NCI-H526 treated with DMSO at 0.1 percent for 48 hours (cell line): ENCODE results near the gene CNGB1.
A peak's percentile ranks its signal among the peaks of the same experiment; 100 is the strongest.
"Not testable (repeated sequence)": the region's sequence is repeated elsewhere in the genome, so short reads cannot be mapped to it uniquely, and the experiment has no call there.

Experiments used
- DNase-seq: peaks from one replicate; lab custom pipeline; 2025; lab: John Stamatoyannopoulos, UW

The CNGB1 gene

DNA sequence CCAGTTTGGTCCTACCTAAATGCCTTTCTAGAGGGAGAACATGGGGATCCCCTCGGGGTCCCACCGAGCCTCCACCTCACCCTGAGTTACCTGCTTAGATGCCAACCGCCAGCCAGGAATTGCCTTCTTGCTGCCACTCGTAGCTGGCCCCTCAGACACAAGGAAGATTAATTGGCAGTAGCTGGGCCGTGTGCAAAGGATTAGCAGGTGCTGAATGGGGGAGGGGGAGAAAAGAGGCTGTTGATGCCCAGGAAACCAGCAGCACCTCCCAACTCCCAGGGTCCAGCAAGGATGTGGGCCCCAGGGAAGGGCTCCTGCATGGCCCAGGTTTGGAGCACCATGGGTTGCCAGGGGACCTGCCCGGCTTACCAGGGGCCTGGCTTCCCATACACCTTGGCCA is at the start of gene CNGB1:
Gene CNGB1 (minus strand): TSS at position 159 of the 400 bp plus-strand sequence. CDS start 3,842 bp downstream, outside the sequence.
- DNase-seq, result no peak

DNA sequence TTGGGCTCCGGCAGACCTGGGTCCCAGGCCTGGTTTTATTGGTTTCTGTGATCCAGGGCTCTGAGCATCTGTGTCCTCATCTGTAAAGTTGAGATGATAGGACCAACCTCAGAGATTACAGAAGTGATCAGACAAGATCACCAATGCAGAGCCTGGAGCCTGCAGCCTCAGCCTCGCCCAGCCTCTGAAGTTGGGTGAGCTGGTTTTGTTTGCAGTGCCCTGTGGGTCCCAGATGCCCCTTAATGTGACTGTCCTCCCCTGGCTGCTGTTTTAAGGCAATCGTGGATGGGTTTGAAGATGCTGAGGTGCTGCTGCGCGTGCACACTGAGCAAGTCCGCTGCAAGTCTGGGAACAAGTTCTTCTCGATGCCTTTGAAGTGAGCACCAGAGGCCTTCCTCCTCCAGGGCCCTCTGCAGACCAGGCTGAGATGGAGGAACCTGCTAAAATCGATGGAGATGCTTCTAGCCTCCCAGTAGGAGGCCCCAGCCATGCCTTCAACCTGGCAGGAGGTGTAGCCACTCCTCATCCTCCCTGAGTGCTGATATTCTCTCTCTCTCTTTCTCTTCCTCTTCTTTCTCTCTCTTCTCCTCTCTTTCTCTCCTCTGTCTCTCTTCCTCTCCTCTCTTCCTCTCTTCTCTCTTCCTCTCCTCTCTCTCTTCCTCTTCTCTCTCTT is 49.1 kb upstream of the CNGB1 start:
- no peak for DNase-seq

DNA sequence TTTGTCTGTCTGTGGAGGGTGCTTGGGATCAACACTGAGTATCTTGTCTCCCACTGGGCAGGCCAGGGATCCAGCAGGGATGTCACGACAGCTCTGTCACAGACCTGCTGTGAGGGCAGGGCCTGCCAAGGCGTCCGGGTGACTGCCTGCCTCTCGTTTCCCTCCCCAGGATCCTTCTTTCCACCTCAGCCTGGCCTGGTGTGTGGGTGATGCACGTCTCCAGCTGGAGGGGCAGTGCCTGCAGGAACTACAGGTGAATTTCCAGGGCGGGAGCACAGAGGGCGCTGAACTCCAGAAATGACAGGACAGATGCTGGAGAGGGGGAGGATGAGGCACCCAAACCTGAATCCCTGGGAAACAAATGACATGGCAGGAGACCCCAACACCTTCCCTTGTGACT is 47.9 kb upstream of the CNGB1 start:
- DNase-seq, result no peak

DNA sequence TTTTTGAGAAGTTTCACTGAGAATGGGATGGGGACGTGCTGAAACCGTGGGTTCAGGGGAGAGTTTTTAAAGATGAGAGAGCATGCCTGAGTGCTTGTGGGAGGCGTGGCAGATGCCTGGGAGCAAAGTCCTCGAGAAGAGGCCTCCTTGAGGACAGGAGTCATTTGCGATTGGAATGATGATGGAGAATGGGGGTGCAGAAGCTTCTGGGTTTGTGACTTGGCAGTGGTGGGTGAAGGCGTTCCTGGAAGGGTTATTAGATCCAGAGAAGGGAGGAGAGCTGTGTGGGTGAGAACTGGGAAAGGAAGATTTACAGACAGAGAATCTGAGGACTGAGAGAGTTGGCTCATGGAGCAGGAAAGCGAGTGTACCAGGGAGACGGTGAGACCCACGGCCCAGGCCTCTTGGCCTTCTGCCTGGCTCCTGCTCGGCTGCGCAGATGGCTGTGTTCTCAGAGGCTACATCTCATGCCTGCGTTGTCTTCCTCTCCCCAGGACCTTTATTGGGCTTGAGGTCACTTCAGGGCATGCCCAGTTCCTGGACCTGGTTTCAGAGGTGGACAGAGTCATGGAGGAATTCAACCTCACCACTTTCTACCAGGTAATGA is 46.0 kb upstream of the CNGB1 start:
- DNase-seq, result no peak

DNA sequence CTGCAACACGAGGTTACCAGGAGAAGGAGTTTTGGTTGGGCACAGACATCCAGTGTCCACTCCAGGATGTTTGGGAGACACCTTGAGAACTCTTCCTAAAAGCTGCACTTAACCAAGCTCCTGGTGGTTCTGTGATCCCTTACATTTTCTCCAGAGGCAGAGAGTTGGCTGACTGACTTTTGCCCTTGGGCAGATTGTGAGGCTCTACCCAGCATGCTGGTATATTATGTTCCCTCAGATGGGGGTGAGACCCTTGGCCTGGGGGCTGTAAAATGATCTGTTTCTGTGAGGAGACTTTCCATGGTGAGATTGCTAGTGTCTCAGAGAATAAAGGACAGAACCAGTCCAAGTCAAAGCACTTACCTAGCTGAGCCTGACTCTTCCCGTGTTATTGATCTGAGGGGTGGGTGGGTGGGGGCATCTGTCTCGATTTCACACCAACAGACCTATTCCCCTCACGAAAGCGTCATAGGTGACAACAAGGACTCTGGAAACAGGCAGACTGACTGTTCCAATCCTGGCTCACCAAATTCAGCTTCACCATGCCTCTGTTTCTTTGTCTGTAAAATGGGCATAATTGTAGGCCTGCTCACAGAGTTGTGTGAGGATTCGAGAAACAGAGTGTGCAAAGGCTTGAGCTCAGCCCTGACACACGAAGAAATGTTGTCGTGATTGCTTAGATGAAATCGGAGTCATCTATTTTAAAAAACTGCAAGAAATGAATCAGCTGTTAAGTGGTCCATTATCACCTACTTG is 42.5 kb upstream of the CNGB1 start:
- DNase-seq, result no peak

DNA sequence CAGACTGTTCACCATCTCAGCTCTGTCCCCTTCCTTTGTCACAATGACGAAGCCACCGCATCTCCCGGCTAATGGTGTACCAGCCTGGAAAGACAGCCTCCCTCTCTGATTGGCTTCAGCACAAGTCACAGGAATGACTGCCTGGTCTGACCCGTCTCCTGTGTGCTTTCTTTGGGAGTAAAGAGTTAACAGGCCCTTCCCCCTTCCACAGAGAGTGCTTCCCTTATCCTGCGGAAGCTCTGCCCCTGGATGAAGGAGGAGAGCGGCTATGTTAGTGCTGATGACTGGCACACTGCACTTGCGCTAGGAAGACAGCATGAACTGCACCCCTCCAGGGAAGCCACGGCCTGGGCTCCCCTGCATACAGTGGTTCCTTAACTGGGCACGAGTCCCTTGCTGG is 41.6 kb upstream of the CNGB1 start:
- DNase-seq, result no peak

DNA sequence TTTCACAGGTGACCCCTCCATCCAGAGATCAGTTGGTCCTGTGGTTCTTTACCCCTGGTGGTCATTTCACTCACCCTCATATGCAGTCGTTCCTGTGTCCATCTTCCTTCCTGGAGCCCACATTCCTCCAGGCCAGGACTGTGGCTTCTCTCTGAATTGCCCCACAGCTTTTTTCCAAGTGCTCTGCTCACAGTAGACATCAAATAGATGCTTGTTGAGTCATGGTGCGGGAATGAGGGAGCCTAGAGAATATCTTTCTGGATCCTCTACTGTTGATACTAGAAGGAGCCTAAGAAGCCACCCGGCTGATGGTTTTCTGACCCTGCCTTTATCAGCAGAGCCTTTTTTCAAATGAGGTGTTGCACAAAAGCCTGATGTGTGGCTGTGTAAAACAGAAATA is 40.7 kb upstream of the CNGB1 start:
- DNase-seq, result no peak

DNA sequence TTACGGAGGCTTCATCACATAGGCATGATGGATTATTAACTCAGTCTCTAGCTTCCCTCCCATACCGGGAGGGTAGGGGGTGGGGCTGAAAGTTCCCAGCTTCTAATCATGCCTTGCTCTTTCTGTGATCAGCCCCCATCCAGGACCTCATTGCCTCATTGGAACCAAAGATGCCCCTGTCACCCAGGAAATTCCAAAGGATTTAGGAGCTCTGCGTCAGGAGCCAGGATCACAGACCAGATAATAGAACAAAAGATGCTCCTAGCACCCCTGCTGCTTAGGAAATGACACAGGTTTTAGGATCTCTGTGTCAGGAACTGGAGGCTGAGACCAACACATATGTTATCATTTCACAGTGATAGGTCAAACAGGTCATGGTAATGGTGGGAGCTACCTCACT is 40.0 kb upstream of the CNGB1 start:
- DNase-seq, result no peak

DNA sequence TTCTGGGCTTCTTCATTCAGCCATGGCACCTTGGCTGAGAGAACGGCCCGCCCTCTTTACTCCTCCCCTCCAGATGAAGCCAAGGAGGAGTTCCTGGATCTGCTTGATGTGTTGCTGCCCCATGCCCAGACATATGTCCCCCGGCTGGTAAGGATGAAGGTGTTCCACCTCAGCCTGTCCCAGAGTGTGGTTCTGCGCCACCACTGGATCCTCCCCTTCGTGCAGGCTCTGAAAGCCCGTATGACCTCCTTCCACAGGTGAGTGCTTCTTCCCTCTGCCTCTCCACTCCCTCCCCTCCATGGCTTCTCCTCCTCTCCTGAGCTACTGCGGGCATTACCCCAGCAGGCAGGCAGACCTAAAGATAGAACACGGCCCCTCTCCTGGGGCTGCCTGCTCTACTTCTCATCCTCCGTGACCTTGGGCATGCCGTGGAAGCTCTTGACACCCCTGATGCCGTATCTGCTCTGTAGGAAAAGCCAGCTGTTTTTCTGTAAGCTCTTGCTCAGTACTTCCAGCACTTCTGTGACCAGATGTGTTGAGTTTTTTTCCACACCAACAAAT is 39.0 kb upstream of the CNGB1 start:
- no peak for DNase-seq

DNA sequence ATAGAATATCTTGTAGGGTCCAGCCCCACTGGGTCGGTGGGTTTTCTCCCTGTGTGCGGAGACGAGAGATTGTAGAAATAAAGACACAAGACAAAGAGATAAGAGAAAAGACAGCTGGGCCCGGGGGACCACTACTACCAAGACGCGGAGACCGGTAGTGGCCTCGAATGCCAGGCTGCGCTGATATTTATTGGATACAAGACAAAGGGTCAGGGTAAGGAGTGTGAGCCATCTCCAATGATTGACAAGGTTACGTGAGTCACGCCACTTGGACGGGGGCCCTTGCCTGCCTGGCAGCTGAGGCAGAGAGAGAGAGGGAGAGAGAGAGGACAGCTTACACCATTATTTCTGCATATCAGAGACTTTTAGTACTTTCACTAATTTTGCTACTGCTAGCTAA is 33.8 kb upstream of the CNGB1 start:
- DNase-seq, result not testable (repeated sequence)

DNA sequence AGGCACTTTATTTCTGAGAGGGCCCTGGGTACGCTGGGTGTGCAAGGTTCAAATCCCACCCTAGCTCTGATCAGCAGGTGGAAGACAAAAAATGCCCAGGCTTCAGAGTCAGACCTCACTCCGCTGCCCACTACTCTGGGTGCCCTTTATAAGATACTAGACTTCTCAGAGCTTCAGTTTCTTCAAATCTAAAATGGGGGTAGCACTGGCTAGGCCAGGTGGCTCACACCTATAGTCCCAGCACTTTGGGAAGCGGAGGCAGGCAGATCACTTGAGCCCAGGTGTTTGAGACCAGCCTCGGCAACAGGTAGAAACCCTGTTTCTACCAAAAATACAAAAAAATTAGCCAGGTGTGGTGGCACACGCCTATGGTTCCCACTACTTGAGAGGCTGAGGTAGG is 32.0 kb upstream of the CNGB1 start:
- no peak for DNase-seq

DNA sequence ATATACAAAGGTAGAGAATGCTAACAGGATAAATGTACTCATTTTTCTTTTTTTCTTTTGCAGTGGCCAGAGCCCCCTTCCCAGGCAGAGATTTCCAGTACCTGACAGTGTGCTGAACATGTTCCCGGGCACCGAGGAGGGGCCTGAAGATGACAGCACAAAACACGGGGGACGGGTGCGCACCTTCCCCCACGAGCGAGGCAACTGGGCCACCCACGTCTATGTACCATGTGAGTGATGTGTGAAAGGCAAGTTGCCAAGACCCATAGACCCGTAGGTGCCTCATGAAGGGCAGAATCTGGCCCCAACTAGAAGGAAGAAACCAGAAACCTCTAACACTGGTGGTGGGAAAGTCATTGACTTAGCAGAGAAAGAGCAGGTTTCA is 31.5 kb upstream of the CNGB1 start:
- no peak for DNase-seq

DNA sequence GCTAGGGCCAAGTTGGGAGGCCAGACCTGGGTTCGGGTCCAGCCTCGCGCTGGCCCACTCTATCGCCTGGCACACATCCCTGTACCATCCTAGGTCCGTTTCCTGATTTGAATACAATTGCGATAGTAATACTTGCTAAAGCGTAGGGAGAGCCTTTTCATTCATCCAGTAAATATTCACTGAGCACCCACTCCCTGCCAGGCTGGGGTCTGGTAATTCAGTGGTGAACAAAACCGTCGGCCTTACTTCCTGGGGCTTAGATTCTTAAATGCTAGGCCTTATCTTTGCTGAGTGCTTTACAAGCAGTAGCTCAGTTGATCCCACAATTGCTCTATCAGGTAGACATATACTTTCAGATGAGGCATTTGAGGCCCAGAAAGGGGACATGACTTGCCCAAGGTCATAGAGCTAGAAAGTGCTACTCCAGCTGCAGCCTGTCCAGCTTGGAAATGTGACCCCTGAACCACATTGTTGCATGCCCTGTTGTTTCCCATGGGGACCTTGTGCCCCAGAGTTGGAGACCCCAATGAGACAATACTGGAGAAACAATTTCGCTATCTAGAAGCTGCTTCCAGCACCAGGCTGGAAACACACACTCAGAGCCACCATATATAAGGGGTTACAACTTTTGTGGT is 31.0 kb upstream of the CNGB1 start:
- DNase-seq, result no peak

DNA sequence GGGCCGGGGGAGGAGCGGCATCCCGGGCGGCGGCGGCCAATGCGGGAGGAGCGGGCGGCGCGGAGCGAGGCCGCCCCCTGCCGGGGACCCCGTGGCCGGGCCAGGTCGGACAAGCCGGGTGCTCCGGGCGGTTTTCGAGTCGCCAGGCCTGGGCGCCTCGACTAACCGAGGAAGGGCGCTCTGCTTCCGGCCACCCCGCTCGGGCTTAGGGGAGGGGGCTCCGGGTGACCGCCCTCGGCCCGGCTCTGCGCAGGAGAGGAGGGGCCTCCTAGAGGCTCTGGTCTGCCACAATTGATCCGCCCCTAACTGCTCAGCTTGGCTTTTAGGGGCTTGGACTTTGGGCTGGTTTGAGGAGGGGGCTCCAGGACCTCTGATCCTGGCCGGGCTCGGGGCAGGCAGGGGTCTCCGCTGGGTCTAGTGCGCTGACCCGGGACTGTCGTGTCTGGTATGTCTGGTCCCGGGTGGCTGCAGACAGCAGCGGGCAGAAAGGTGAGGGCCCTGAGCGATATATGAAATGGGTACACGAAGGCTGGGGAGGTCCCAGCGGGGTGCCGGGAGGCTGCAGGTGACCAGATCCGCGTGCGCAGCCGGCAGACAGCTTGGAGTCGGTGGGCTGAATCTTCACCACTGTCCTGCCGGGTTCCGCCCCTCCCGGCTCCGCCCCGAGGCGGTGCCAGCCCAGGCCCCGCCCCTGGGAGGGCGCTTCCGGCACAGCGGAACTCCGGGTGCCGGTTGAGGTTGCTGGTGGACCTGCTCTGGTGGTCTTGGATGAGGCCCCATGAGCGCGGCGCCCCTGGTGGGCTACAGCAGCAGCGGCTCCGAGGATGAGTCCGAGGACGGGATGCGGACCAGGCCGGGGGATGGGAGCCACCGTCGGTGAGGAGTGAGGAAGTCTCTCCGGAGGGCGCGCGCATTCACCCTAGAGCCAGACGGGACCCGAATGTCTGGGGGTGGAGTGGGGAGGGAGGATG is 30.1 kb upstream of the CNGB1 start, which contains the start of gene USB1:
Gene USB1 (plus strand): TSS at position 702 of the 971 bp plus-strand sequence. CDS start 77 bp downstream, at position 779.
- peak; percentile 34 for DNase-seq

DNA sequence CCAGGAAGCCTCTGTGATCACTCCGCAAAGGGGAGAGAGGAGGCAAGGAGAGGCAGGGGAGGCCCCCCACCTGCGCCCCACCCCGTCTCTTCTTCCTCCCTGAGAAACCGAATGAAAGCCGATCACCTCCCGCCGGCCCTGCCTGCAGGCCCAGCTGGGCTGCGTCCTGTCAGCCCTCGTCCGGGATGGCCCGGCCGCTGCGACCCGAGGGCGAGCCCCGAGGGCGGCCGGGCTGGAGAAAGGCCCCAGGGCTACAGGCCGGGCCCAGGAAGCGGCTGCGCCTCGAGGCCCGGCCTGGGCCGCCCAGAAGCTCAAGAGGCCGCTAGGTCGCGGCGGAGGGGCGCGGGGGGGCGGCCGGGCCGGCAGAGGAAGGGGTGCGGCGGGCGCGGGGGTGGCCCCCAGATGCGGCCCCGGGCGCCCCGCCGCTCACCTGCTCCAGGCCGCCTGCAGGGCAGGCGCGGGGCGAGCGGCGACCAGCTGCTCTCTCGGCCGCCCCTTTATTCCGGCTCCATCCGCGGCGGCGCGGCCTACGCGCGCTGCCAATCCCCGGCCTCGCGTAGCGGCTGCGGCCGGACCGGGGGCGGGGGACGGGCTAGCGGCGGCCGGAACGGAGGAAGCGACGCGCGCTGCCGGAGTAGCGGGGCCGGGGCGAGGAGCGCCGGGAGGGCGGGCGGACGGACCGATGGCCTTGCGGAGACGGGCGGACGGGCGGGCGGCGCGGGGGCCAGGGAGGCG is 29.2 kb upstream of the CNGB1 start, which contains the start of gene ZNF319:
Gene ZNF319 (minus strand): TSS at position 702 of the 735 bp plus-strand sequence. CDS start 2,407 bp downstream, outside the sequence.
- DNase-seq, result no peak

DNA sequence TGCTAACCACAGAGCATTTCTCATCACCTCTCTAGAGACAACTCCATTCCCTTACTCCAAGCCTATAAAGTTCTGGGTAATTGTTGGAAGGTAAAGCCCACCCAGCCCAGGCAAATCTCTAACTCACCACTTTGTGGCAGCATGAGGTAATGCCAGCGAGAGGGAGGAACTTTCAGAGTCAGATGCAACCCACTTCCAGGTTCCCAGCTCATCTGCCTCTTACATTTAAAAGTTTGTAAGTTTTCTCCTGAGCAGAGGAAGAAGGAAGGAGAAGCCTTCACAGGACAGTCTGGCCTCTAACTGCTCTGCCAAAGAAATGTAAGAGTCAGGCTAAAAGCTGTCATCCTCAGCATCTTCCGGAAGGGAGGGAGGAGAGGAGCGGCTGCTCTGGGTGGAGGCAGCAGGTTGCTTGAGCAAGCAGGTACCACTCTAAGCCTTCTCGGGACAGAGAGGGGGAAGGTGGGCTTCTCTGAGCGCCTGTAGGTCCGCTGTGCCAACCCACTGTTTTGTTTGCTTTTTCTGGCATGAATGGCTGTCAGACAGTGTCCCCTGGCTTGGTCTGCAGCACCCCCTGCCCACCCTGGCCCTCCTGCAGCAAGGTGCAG is 28.5 kb upstream of the CNGB1 start:
- DNase-seq, result no peak

DNA sequence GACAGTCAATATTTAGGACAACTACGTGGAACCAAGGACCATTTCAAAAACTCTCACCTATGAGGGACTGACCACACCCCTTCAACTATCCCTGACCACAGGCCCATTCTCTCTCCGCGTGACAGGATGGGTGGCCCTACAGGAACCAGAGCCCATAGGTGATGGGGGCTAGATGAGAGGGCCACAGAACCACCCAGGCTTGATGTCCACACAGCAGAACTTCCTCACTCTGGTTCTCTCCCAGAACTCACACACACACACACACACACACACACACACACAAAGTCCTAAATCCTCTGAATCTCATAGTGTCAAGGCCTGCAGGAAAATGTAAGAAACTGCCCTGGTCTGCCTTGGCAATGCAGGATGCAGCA is 28.1 kb upstream of the CNGB1 start:
- DNase-seq, result no peak

DNA sequence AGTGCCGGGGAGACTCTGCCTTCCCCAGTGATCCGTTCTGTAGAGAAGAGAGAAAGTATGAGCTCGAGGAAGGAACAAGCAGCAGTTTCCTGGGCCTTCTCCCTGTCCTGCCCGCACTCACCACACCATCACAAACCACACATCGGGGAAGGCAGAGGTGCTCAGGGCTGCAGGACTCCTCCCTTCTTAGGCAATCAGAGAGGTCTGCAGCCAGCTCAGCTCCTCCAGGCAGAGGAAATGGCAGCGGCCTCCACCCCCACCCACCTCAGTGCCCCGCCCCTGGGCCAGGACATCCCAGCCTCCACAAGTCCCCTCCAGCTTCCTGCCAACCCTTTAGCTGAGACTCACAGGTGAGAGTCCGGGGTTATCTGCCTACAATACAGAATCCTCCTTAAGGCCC is 27.6 kb upstream of the CNGB1 start:
- DNase-seq, result no peak

DNA sequence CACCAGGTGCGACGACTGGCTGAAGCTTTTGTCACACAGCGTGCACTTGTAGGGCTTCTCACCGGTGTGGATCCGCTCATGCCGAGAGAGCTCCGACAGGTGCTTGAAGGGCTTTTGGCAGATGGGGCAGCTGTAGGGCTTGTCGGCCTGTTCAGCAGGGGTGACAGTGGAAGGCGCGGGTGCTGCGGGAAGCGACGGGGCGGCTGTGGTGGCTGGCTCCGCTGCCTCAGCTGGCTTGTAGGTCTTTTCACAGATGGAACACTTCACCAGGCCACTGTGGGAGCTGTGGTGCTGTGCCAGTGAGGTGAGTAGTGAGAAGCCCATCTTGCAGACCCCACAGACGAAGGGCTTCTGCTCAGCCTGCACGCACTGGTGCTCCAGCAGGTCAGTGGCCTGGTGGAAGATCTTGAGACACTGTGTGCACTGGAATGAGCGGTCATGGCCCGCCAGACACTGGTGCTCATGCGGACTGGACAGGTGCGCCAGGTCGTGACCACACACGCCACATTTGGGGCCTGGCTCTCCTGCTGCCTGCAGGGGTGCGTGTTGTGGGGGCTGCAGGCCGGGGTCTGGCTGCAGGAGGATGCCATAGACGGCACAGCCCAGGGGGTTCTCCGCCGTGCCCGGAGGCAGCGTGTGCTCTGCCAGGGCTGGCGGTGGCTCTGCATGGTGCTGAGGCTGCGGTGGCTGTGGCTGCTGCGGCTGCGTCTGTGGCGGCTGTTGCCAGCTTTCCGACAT is 26.8 kb upstream of the CNGB1 start:
- DNase-seq, result no peak
